H9 (cell line): ENCODE measurements around the gene TMEM200C. TPM values are rescaled to one million over a fixed set of nuclear protein-coding genes. Genes with fewer than 3 reads are reported as not detected.

Experiments used
- DNase-seq: peaks from one replicate; pipeline ENCODE4 v3.0.0-alpha.2; 2017
- H2AFZ ChIP-seq: one replicate; pipeline ENCODE4 v1.6.1; 2013; ENCODE audit warnings: mild to moderate bottlenecking, low read length, control low read depth, moderate library complexity
- H2AK5ac ChIP-seq: 2 replicates; pipeline ENCODE4 v1.6.1; 2013; ENCODE audit warnings: low read length, control low read depth, mixed read lengths; ENCODE audit not compliant: insufficient read length
- H2BK120ac ChIP-seq: one replicate; pipeline ENCODE4 v1.6.1; 2013; ENCODE audit warnings: low read depth, mild to moderate bottlenecking, low read length, control low read depth, inconsistent platforms; ENCODE audit not compliant: poor library complexity, severe bottlenecking
- H2BK12ac ChIP-seq: 2 replicates; pipeline ENCODE4 v1.6.1; 2013; ENCODE audit warnings: low read length, control low read depth, mixed read lengths, low read depth; ENCODE audit not compliant: insufficient read length
- H2BK15ac ChIP-seq: 2 replicates; pipeline ENCODE4 v1.6.1; 2013; ENCODE audit warnings: low read depth, low read length, control low read depth
- H2BK20ac ChIP-seq: one replicate; pipeline ENCODE4 v1.6.1; 2013; ENCODE audit warnings: low read depth, mild to moderate bottlenecking, low read length, control low read depth, inconsistent platforms; ENCODE audit not compliant: poor library complexity, severe bottlenecking
- H2BK5ac ChIP-seq: 2 replicates; pipeline ENCODE4 v1.6.1; 2013; ENCODE audit warnings: low read length, control low read depth, mixed read lengths; ENCODE audit not compliant: insufficient read length
- H3K14ac ChIP-seq: 2 replicates; pipeline ENCODE4 v1.6.1; 2013; ENCODE audit warnings: low read length, control low read depth; ENCODE audit not compliant: insufficient read depth
- H3K18ac ChIP-seq: 2 replicates; pipeline ENCODE4 v1.6.1; 2013; ENCODE audit warnings: low read depth, mild to moderate bottlenecking, mixed read lengths, low read length, control low read depth; ENCODE audit not compliant: insufficient read length
- H3K23ac ChIP-seq: 2 replicates; pipeline ENCODE4 v1.6.1; 2013; ENCODE audit warnings: low read length, control low read depth, mixed read lengths, low read depth; ENCODE audit not compliant: insufficient read length
- H3K23me2 ChIP-seq: 2 replicates; pipeline ENCODE4 v1.6.1; 2013; ENCODE audit warnings: low read depth, mild to moderate bottlenecking, mixed read lengths, low read length, control low read depth; ENCODE audit not compliant: insufficient read length, poor library complexity, severe bottlenecking
- H3K27ac ChIP-seq: 2 replicates; pipeline ENCODE4 v1.5.1; 2013; ENCODE audit warnings: low read length, control low read depth, mixed read lengths, low read depth; ENCODE audit not compliant: insufficient read length
- H3K27me3 ChIP-seq: 2 replicates; pipeline ENCODE4 v1.6.1; 2013; ENCODE audit warnings: low read length, control low read depth, inconsistent platforms; ENCODE audit not compliant: insufficient read depth
- H3K4ac ChIP-seq: 2 replicates; pipeline ENCODE4 v1.6.1; 2013; ENCODE audit warnings: low read depth, mild to moderate bottlenecking, control low read depth, inconsistent platforms, low read length, moderate library complexity
- H3K4me1 ChIP-seq: 2 replicates; pipeline ENCODE4 v1.6.1; 2013; ENCODE audit warnings: low read length, control low read depth, inconsistent platforms; ENCODE audit not compliant: insufficient read depth
- H3K4me2 ChIP-seq: 2 replicates; pipeline ENCODE4 v1.6.1; 2013; ENCODE audit warnings: low read length, control low read depth, mixed read lengths; ENCODE audit not compliant: insufficient read length, insufficient read depth
- H3K56ac ChIP-seq: 2 replicates; pipeline ENCODE4 v1.6.1; 2013; ENCODE audit warnings: low read depth, mild to moderate bottlenecking, mixed read lengths, low read length, control low read depth; ENCODE audit not compliant: insufficient read length
- H3K79me1 ChIP-seq: 2 replicates; pipeline ENCODE4 v1.6.1; 2013; ENCODE audit warnings: low read depth, mild to moderate bottlenecking, moderate library complexity, low read length, control low read depth, inconsistent platforms; ENCODE audit not compliant: insufficient read depth, poor library complexity, severe bottlenecking
- H3K79me2 ChIP-seq: 2 replicates; pipeline ENCODE4 v1.6.1; 2013; ENCODE audit warnings: low read length, control low read depth, inconsistent platforms; ENCODE audit not compliant: insufficient read depth
- H3K9ac ChIP-seq: 2 replicates; pipeline ENCODE4 v1.6.1; 2013; ENCODE audit warnings: low read length, control low read depth, mixed read lengths; ENCODE audit not compliant: insufficient read length; ENCODE audit errors: extremely low read depth
- H3K9me3 ChIP-seq: one replicate; pipeline ENCODE4 v1.6.1; 2013; ENCODE audit warnings: low read depth, low read length, inconsistent platforms; ENCODE audit not compliant: control insufficient read depth
- H3T11ph ChIP-seq: one replicate; pipeline ENCODE4 v1.6.1; 2013; ENCODE audit warnings: mild to moderate bottlenecking, low read length, control low read depth, inconsistent platforms
- H4K20me1 ChIP-seq: one replicate; pipeline ENCODE4 v1.6.1; 2013; ENCODE audit not compliant: control insufficient read depth, insufficient read length, insufficient read depth
- H4K5ac ChIP-seq: 2 replicates; pipeline ENCODE4 v1.6.1; 2013; ENCODE audit warnings: low read depth, mild to moderate bottlenecking, mixed read lengths, low read length, control low read depth; ENCODE audit not compliant: insufficient read length
- H4K8ac ChIP-seq: replicated peaks from 2 replicates; pipeline ENCODE4 v1.6.1; 2013; ENCODE audit warnings: low read length, control low read depth, mixed read lengths, low read depth; ENCODE audit not compliant: insufficient read length
- H4K91ac ChIP-seq: 2 replicates; pipeline ENCODE4 v1.6.1; 2013; ENCODE audit warnings: low read depth, mild to moderate bottlenecking, moderate library complexity, mixed read lengths, low read length, control low read depth; ENCODE audit not compliant: insufficient read length
- H3K27ac Mint-ChIP-seq, 3 experiments: 2 replicates in 2 of 3; 3 replicates in 1 of 3; pipeline ENCODE4 v1.8.0; 2020 to 2021; ENCODE audit warnings: mixed read lengths in 3 of 3, mild to moderate bottlenecking in 1 of 3, moderate library complexity in 1 of 3
- H3K27me3 Mint-ChIP-seq: 2 replicates; pipeline ENCODE4 v1.8.0; 2021; ENCODE audit warnings: low read depth, mild to moderate bottlenecking, moderate library complexity, mixed read lengths
- H3K36me3 Mint-ChIP-seq, 3 experiments: 2 replicates in 2 of 3; 3 replicates in 1 of 3; pipeline ENCODE4 v1.8.0; 2020 to 2021; ENCODE audit warnings: low read depth in 3 of 3, mixed read lengths in 3 of 3; ENCODE audit not compliant: insufficient read depth in 1 of 3
- H3K4me1 Mint-ChIP-seq, 2 experiments: 2 replicates each; pipeline ENCODE4 v1.8.0; 2020; ENCODE audit warnings: mixed read lengths in 2 of 2
- H3K4me3 Mint-ChIP-seq, 2 experiments: 2 replicates in 1 of 2; 3 replicates in 1 of 2; pipeline ENCODE4 v1.8.0; 2020 to 2021; ENCODE audit warnings: mild to moderate bottlenecking in 2 of 2, mixed read lengths in 2 of 2, moderate library complexity in 1 of 2
- H3K9me3 Mint-ChIP-seq, 2 experiments: 2 replicates in 1 of 2; 3 replicates in 1 of 2; pipeline ENCODE4 v1.8.0; 2020; ENCODE audit warnings: mild to moderate bottlenecking in 2 of 2, mixed read lengths in 2 of 2, moderate library complexity in 1 of 2
- WGBS: extraction: QIAGEN DNeasy Blood & Tissue Kit; methylation state at CpG from one replicate; pipeline ENCODE4 v1.1.7; 2013; ENCODE audit warnings: missing lambda C conversion rate, low lambda C conversion rate, mixed read lengths; ENCODE audit not compliant: insufficient read length; ENCODE audit errors: extremely low coverage; 5-methylcytosine and 5-hydroxymethylcytosine counted together
- total RNA-seq: library from RNA; stranded (reverse); gene quantifications from 2 replicates; pipeline ENCODE4 v1.2.1, GENCODE V29; 2021
- TF ChIP-seq, protein P1 (sequence below): fragments of 200-600 bp; sonication (generic); conservative IDR thresholded peaks from 3 replicates; pipeline ENCODE4 v1.8.0; 2021; ENCODE audit warnings: antibody characterized with exemption, mild to moderate bottlenecking

Gene TMEM200C
- total RNA-seq, 1 experiment from 2014 or later: 6.3 TPM

DNA sequence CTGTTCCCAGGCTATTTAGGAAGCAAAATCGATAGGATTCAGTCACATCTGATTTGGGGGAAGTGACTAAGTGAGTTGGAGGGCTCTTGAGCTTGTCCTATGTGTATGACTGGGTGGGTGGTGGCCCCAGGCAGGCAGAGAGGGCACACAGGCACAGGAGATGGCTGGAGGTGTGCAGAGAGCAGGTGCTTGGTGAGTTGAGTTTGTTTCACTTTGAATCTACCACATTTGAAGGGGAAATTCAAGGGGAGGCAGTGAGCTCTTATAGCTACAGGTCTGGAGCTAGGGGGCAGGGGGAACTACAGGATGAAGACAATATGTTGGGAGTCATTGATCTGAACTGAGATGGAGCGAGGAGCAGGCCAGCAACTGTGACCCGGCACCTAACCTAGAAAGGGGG is 42.5 kb upstream of the TMEM200C start:
- H3K79me1 ChIP-seq: no peaks in the 10 kb centered on the region
- H3K4me1 ChIP-seq: peaks cover 9% of the 10 kb centered on the region
- no peak overlapping the region for H3K4me3 Mint-ChIP-seq
- peaks cover 1% of the 10 kb centered on the region; the same call in 1 of the 2 replicates for H3K27me3 Mint-ChIP-seq
- peaks cover 17 to 25% of the 10 kb centered on the region in 2 experiments for H3K4me1 Mint-ChIP-seq
- H4K5ac ChIP-seq: no peak overlapping the region
- TF ChIP-seq, protein P1, sequence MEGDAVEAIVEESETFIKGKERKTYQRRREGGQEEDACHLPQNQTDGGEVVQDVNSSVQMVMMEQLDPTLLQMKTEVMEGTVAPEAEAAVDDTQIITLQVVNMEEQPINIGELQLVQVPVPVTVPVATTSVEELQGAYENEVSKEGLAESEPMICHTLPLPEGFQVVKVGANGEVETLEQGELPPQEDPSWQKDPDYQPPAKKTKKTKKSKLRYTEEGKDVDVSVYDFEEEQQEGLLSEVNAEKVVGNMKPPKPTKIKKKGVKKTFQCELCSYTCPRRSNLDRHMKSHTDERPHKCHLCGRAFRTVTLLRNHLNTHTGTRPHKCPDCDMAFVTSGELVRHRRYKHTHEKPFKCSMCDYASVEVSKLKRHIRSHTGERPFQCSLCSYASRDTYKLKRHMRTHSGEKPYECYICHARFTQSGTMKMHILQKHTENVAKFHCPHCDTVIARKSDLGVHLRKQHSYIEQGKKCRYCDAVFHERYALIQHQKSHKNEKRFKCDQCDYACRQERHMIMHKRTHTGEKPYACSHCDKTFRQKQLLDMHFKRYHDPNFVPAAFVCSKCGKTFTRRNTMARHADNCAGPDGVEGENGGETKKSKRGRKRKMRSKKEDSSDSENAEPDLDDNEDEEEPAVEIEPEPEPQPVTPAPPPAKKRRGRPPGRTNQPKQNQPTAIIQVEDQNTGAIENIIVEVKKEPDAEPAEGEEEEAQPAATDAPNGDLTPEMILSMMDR: no peak
- H3K23ac ChIP-seq: no peak overlapping the region
- H3K56ac ChIP-seq: no peak overlapping the region
- H3K27ac Mint-ChIP-seq: no peak overlapping the region
- H3K27me3 ChIP-seq: no peaks in the 10 kb centered on the region
- H3K23me2 ChIP-seq: no peaks in the 10 kb centered on the region
- H2BK15ac ChIP-seq: no peak overlapping the region
- no peaks in the 10 kb centered on the region for H4K20me1 ChIP-seq
- DNase-seq: no peak
- H3K9ac ChIP-seq: no peak overlapping the region
- H2BK20ac ChIP-seq: no peak overlapping the region
- no peak overlapping the region for H2AFZ ChIP-seq
- no peak overlapping the region for H3K14ac ChIP-seq
- H3K4me2 ChIP-seq: no peak overlapping the region
- H3T11ph ChIP-seq: no peak overlapping the region
- WGBS: no CpG with 5 or more reads among the region's 3 CpGs
- H3K9me3 Mint-ChIP-seq: no peaks in the 10 kb centered on the region
- H4K91ac ChIP-seq: no peak overlapping the region
- no peaks in the 10 kb centered on the region for H3K9me3 ChIP-seq
- H3K4ac ChIP-seq: no peak overlapping the region
- no peak overlapping the region for H2AK5ac ChIP-seq
- no peak overlapping the region for H2BK12ac ChIP-seq
- no peaks in the 10 kb centered on the region for H3K79me2 ChIP-seq
- H3K27ac ChIP-seq: no peak overlapping the region
- H4K8ac ChIP-seq: no peak overlapping the region
- H3K36me3 Mint-ChIP-seq: no peaks in the 10 kb centered on the region; a peak in 1 of 7 replicates
- H3K18ac ChIP-seq: no peak overlapping the region
- no peak overlapping the region for H2BK120ac ChIP-seq
- no peak overlapping the region for H2BK5ac ChIP-seq
